ENCODE measurements around the gene PCSK6.

PCSK6 gene

GRCh38 chr15:101451846-101452245 lies 37.7 kb downstream of the PCSK6 start:
- no peak for DNase-seq (ENCODE audit: low read depth, low spot score)
- H3K36me3 ChIP-seq (ENCODE audit: control insufficient read depth, insufficient read depth, low read length), result no peaks in the 10 kb centered on the region
- H3K27ac ChIP-seq (ENCODE audit: low read length), result no peak overlapping the region
- H3K4me1 ChIP-seq (ENCODE audit: control insufficient read depth, insufficient read depth, low read length), result no peaks in the 10 kb centered on the region
- no CpG with 5 or more reads among the region's 3 CpGs for WGBS (ENCODE audit: insufficient coverage, insufficient read length)
- H3K27me3 ChIP-seq (ENCODE audit: control insufficient read depth, insufficient read depth, low read length), result no peaks in the 10 kb centered on the region
- H3K9me3 ChIP-seq (ENCODE audit: control insufficient read depth, insufficient read depth, low read length), result no peaks in the 10 kb centered on the region
- no peak overlapping the region for H3K4me3 ChIP-seq (ENCODE audit: low read length)

DNA sequence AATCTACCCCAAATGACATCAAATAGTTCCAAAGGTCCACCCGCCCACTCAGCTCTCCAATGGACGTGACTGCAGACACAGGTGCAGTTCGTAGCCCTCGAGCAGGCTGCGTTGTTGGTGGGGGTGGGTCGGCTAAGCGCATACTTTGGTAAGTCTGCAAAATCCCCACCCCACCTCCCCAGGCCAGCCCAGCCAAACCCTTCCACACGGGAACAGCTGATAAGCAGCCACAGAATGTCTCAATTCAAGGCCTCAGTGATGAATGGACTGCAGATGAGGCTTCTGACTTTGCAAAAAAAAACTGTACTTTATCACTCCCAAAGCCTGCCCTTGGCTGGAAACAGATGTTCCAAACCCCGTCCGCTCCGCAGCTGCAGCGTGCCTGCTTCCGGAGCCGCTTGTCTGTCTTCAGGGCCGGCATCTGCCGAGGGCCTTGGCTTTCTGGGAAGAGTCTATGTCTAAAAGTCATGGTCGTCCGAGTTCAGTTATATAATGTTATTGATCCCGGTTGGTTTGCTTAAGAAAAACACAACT lies 38.2 kb downstream of the PCSK6 start:
- no peaks in the 10 kb centered on the region for H3K27me3 ChIP-seq (ENCODE audit: control insufficient read depth, insufficient read depth, low read length)
- no peaks in the 10 kb centered on the region for H3K4me1 ChIP-seq (ENCODE audit: control insufficient read depth, insufficient read depth, low read length)
- H3K4me3 ChIP-seq (ENCODE audit: low read length), result no peak overlapping the region
- WGBS (ENCODE audit: insufficient coverage, insufficient read length), result no CpG with 5 or more reads among the region's 19 CpGs
- DNase-seq (ENCODE audit: low read depth, low spot score), result no peak
- no peaks in the 10 kb centered on the region for H3K9me3 ChIP-seq (ENCODE audit: control insufficient read depth, insufficient read depth, low read length)
- H3K27ac ChIP-seq (ENCODE audit: low read length), result no peak overlapping the region
- H3K36me3 ChIP-seq (ENCODE audit: control insufficient read depth, insufficient read depth, low read length), result no peaks in the 10 kb centered on the region

DNA sequence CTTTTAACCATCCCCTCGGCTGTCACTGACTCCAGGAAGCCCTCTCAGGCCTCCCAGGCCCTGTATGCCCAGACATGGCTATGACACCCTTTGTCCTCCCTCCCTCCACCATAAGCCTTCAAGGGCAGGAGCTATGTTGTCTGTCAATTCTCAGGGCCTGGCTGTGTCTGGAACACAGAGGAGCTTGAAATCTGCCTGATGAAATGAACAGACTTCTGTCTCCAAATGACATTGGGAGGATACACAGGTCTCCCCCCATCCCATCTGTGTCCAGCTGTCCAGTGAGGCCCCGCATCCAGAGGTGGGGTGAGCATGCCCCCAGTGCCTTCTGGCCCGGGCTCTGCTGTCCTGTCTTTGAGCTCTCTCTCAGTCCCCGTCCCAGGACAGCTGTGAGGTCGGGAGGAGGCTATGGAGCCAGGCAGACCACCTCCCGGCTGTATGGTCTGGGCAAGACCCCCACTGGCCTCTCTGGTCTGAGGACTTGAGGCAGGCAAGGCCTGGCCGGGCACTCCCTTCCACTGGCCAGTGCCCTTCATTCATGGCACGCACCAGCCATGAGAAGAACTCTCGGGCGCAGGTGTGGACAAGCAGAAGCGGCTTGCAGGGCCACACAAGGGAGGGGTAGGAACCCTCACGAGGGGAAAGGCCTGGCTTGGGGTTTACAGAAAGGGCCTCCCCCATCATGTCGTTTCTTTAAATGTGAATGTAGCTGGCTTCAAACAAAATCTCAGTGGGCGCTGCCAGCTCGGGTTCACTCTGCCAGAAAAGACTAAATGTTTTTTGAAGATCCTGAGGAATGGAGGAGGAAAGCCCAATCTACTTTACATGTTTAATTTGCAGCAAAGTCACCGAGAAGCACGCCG lies 38.9 kb downstream of the PCSK6 start:
- WGBS (ENCODE audit: insufficient coverage, insufficient read length), result no CpG with 5 or more reads among the region's 18 CpGs
- H3K27me3 ChIP-seq (ENCODE audit: control insufficient read depth, insufficient read depth, low read length), result no peaks in the 10 kb centered on the region
- H3K4me3 ChIP-seq (ENCODE audit: low read length), result no peak overlapping the region
- DNase-seq (ENCODE audit: low read depth, low spot score), result no peak
- no peaks in the 10 kb centered on the region for H3K4me1 ChIP-seq (ENCODE audit: control insufficient read depth, insufficient read depth, low read length)
- H3K9me3 ChIP-seq (ENCODE audit: control insufficient read depth, insufficient read depth, low read length), result no peaks in the 10 kb centered on the region
- no peaks in the 10 kb centered on the region for H3K36me3 ChIP-seq (ENCODE audit: control insufficient read depth, insufficient read depth, low read length)
- no peak overlapping the region for H3K27ac ChIP-seq (ENCODE audit: low read length)

GRCh38 chr15:101449471-101450402 lies 39.8 kb downstream of the PCSK6 start:
- no peak overlapping the region for H3K4me3 ChIP-seq (ENCODE audit: low read length)
- H3K27me3 ChIP-seq (ENCODE audit: control insufficient read depth, insufficient read depth, low read length), result no peaks in the 10 kb centered on the region
- H3K27ac ChIP-seq (ENCODE audit: low read length), result no peak overlapping the region
- H3K4me1 ChIP-seq (ENCODE audit: control insufficient read depth, insufficient read depth, low read length), result no peaks in the 10 kb centered on the region
- no peaks in the 10 kb centered on the region for H3K9me3 ChIP-seq (ENCODE audit: control insufficient read depth, insufficient read depth, low read length)
- DNase-seq (ENCODE audit: low read depth, low spot score), result no peak
- no peaks in the 10 kb centered on the region for H3K36me3 ChIP-seq (ENCODE audit: control insufficient read depth, insufficient read depth, low read length)
- WGBS (ENCODE audit: insufficient coverage, insufficient read length), result no CpG with 5 or more reads among the region's 21 CpGs

- no CpG with 5 or more reads among the region's 3 CpGs for WGBS (ENCODE audit: insufficient coverage, insufficient read length)
- no peak for DNase-seq (ENCODE audit: low read depth, low spot score)
- Histone ChIP-seq H3K4me3 (ENCODE audit: low read length) (no peak overlapping the region), H3K4me1 (ENCODE audit: control insufficient read depth, insufficient read depth, low read length) (no peaks in the 10 kb centered on the region), H3K27me3 (ENCODE audit: control insufficient read depth, insufficient read depth, low read length) (no peaks in the 10 kb centered on the region), H3K27ac (ENCODE audit: low read length) (no peak overlapping the region), H3K9me3 (ENCODE audit: control insufficient read depth, insufficient read depth, low read length) (no peaks in the 10 kb centered on the region), H3K36me3 (ENCODE audit: control insufficient read depth, insufficient read depth, low read length) (no peaks in the 10 kb centered on the region)
Measured at GRCh38 chr15:101448336-101448735, 41.2 kb downstream of the PCSK6 start.

DNA sequence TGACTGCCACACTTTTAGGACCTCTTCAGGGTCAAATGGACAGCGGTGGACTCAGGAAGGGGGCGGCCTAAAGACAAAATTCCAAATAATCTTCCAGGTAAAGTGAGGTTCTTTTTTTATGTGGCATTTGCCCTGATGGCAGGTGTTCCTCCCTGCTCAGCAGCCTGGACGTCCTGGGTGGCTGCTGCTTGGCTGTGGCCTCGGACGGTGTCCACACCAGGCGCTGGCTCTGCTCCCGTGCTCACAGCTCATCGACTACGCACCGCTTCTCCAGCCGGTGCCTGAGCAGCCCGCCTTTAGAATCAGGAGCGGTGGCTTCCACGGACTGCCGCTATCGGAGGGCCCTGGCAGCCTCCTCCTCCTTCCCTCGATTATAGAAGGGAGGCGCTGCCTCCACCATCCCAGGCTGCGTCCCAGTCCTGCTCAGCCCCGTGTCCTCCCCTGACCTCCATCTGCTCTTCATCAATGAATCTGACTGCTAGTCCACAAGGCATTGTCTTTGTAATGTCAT lies 41.9 kb downstream of the PCSK6 start:
- Histone ChIP-seq H3K4me1 (ENCODE audit: control insufficient read depth, insufficient read depth, low read length) (no peaks in the 10 kb centered on the region), H3K27me3 (ENCODE audit: control insufficient read depth, insufficient read depth, low read length) (no peaks in the 10 kb centered on the region), H3K9me3 (ENCODE audit: control insufficient read depth, insufficient read depth, low read length) (no peaks in the 10 kb centered on the region), H3K36me3 (ENCODE audit: control insufficient read depth, insufficient read depth, low read length) (no peaks in the 10 kb centered on the region), H3K4me3 (ENCODE audit: low read length) (no peak overlapping the region), H3K27ac (ENCODE audit: low read length) (no peak overlapping the region)
- DNase-seq (ENCODE audit: low read depth, low spot score), result no peak
- no CpG with 5 or more reads among the region's 20 CpGs for WGBS (ENCODE audit: insufficient coverage, insufficient read length)

GRCh38 chr15:101447168-101447533 lies 42.4 kb downstream of the PCSK6 start:
- no peaks in the 10 kb centered on the region for H3K27me3 ChIP-seq (ENCODE audit: control insufficient read depth, insufficient read depth, low read length)
- no peaks in the 10 kb centered on the region for H3K36me3 ChIP-seq (ENCODE audit: control insufficient read depth, insufficient read depth, low read length)
- no CpG with 5 or more reads among the region's 2 CpGs for WGBS (ENCODE audit: insufficient coverage, insufficient read length)
- no peaks in the 10 kb centered on the region for H3K9me3 ChIP-seq (ENCODE audit: control insufficient read depth, insufficient read depth, low read length)
- no peaks in the 10 kb centered on the region for H3K4me1 ChIP-seq (ENCODE audit: control insufficient read depth, insufficient read depth, low read length)
- DNase-seq (ENCODE audit: low read depth, low spot score), result no peak
- H3K27ac ChIP-seq (ENCODE audit: low read length), result no peak overlapping the region
- H3K4me3 ChIP-seq (ENCODE audit: low read length), result no peak overlapping the region

- WGBS (ENCODE audit: insufficient coverage, insufficient read length), result no CpG with 5 or more reads among the region's 12 CpGs
- no peak for DNase-seq (ENCODE audit: low read depth, low spot score)
- H3K27ac ChIP-seq (ENCODE audit: low read length), result no peak overlapping the region
- no peaks in the 10 kb centered on the region for H3K9me3 ChIP-seq (ENCODE audit: control insufficient read depth, insufficient read depth, low read length)
- H3K36me3 ChIP-seq (ENCODE audit: control insufficient read depth, insufficient read depth, low read length), result no peaks in the 10 kb centered on the region
- H3K27me3 ChIP-seq (ENCODE audit: control insufficient read depth, insufficient read depth, low read length), result no peaks in the 10 kb centered on the region
- no peak overlapping the region for H3K4me3 ChIP-seq (ENCODE audit: low read length)
- no peaks in the 10 kb centered on the region for H3K4me1 ChIP-seq (ENCODE audit: control insufficient read depth, insufficient read depth, low read length)
Measured at GRCh38 chr15:101446518-101447167, 42.9 kb downstream of the PCSK6 start.

DNA sequence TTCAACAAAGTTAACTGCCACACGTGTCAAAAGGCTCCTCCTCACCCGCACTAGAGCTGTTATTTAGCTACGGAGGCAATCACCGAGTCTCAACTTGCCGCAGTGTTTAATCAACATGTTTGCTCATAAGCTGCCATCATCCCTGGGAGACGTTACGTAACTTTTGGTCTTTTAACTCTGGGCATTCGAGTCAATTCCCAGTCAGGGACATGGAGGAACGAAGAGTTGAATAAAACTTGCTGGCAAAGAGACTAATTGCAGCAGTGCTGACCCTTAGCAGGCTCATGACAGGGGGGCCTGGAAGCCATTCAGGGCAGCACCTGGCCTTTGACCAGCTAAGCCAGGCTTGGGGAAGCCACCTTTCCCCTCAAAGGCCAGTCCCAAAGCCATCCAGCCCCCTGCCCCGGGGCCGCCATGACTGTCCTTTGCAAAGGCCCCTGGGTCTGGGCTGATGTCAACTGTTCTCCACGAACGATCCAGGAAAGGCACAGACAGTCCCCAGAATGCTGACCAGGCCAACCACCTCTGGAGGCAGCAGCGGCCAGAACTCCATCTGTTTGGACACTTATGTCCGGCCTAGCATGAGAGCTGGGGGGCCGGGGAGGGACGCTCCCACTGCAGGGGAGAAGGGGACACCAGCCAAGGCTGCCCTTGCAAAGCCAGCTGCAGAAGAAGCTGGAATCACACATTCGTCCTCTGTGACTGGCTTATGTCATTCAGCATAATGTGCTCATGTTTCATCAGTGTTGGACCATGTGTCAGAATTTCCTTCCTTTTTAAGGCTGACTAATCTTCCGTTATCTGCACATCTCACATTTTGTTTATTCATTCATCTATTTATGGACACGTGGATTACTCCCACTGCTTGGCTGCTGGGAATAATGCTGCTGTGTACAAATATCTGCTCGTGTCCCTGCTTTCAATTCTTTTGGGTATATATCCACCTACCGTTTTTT lies 43.7 kb downstream of the PCSK6 start:
- Histone ChIP-seq H3K36me3 (ENCODE audit: control insufficient read depth, insufficient read depth, low read length) (no peaks in the 10 kb centered on the region), H3K27me3 (ENCODE audit: control insufficient read depth, insufficient read depth, low read length) (no peaks in the 10 kb centered on the region), H3K9me3 (ENCODE audit: control insufficient read depth, insufficient read depth, low read length) (no peaks in the 10 kb centered on the region), H3K27ac (ENCODE audit: low read length) (no peak overlapping the region), H3K4me1 (ENCODE audit: control insufficient read depth, insufficient read depth, low read length) (no peaks in the 10 kb centered on the region), H3K4me3 (ENCODE audit: low read length) (no peak overlapping the region)
- DNase-seq (ENCODE audit: low read depth, low spot score), result no peak
- no CpG with 5 or more reads among the region's 22 CpGs for WGBS (ENCODE audit: insufficient coverage, insufficient read length)

All from iPS DF 6.9 (cell line).